SU-DHL-6 (cell line): ENCODE data around the gene WDR88.
"Not testable (repeated sequence)": the region's sequence is repeated elsewhere in the genome, so short reads cannot be mapped to it uniquely, and the experiment has no call there.

Experiments
- H2AFZ ChIP-seq: fragments of 200-600 bp; sonication (generic); 2 replicates; pipeline ENCODE4 v1.6.1; 2014; ENCODE audit warnings: low read depth, mild to moderate bottlenecking, moderate library complexity, mixed read lengths, antibody characterized with exemption, low read length; ENCODE audit not compliant: severe bottlenecking
- H3F3A ChIP-seq: fragments of 200-600 bp; shearing (Covaris generic); 2 replicates; pipeline ENCODE4 v1.6.0; 2016; ENCODE audit warnings: antibody characterized with exemption, mild to moderate bottlenecking; ENCODE audit not compliant: insufficient read depth
- H3K27ac ChIP-seq: fragments of 200-600 bp; sonication (generic); 2 replicates; pipeline ENCODE4 v1.5.1; 2016; ENCODE audit warnings: low read depth, mild to moderate bottlenecking, low read length, moderate library complexity, mixed read lengths
- H3K27me3 ChIP-seq: fragments of 200-600 bp; sonication (generic), shearing (Covaris generic); 2 replicates; pipeline ENCODE4 v1.6.0; 2014; ENCODE audit warnings: mild to moderate bottlenecking, low read length
- H3K36me3 ChIP-seq: fragments of 200-600 bp; sonication (generic); 2 replicates; pipeline ENCODE4 v1.6.1; 2014; ENCODE audit warnings: mild to moderate bottlenecking, low read length, mixed read lengths
- H3K4me2 ChIP-seq: fragments of 300-600, 200-600 bp; shearing (Covaris generic), sonication (generic); 2 replicates; pipeline ENCODE4 v1.6.0; 2014; ENCODE audit warnings: low read length, low read depth, mild to moderate bottlenecking; ENCODE audit not compliant: poor library complexity, severe bottlenecking
- H3K4me3 ChIP-seq: fragments of 200-600 bp; sonication (generic); 2 replicates; pipeline ENCODE4 v1.5.1; 2014; ENCODE audit warnings: antibody characterized with exemption, low read length, mild to moderate bottlenecking, mixed read lengths; ENCODE audit not compliant: insufficient read depth, poor library complexity, severe bottlenecking
- H3K79me2 ChIP-seq: fragments of 200-600 bp; sonication (generic); 2 replicates; pipeline ENCODE4 v1.6.1; 2014; ENCODE audit warnings: mild to moderate bottlenecking, low read length, moderate library complexity; ENCODE audit not compliant: insufficient read depth
- H3K9ac ChIP-seq: fragments of 200-600 bp; sonication (generic); 2 replicates; pipeline ENCODE4 v1.7.0; 2014; ENCODE audit warnings: mild to moderate bottlenecking, low read length
- H3K9me2 ChIP-seq: fragments of 200-600 bp; sonication (generic); replicated peaks from 2 replicates; pipeline ENCODE4 v1.6.1; 2014; ENCODE audit warnings: low read length; ENCODE audit not compliant: insufficient read depth
- H3K9me3 ChIP-seq: fragments of 200-600 bp; sonication (generic); 2 replicates; pipeline ENCODE4 v1.6.1; 2014; ENCODE audit warnings: low read length, mixed read lengths; ENCODE audit not compliant: insufficient read depth
- H4K20me1 ChIP-seq: fragments of 200-600 bp; sonication (generic); 2 replicates; pipeline ENCODE4 v1.6.1; 2014; ENCODE audit warnings: low read depth, mild to moderate bottlenecking, antibody characterized with exemption, low read length, moderate library complexity, mixed read lengths
- CTCF ChIP-seq: fragments of 200-600 bp; sonication (generic); IDR thresholded peaks from one replicate; pipeline ENCODE4 v1.5.1; 2017; ENCODE audit warnings: antibody characterized with exemption, mild to moderate bottlenecking, low read length, moderate library complexity; ENCODE audit not compliant: insufficient read depth, poor library complexity, severe bottlenecking
- EZH2phosphoT487 ChIP-seq: fragments of 200-600 bp; sonication (generic), shearing (Covaris generic); conservative IDR thresholded peaks from 2 replicates; pipeline ENCODE4 v1.6.1; 2018; ENCODE audit warnings: mild to moderate bottlenecking, antibody characterized with exemption, low read length, moderate library complexity, mixed read lengths

WDR88 gene

GRCh38 chr19:33221638-33222037 lies 89.7 kb downstream of the WDR88 start:
- Histone ChIP-seq H3K27ac (no peak overlapping the region), H3K9me3 (no peaks in the 10 kb centered on the region), H3K27me3 (no peaks in the 10 kb centered on the region), H3K36me3 (no peaks in the 10 kb centered on the region), H3K79me2 (no peaks in the 10 kb centered on the region), H3F3A (no peaks in the 10 kb centered on the region), H3K9ac (no peak overlapping the region), H2AFZ (no peak overlapping the region), H3K4me2 (no peak overlapping the region), H4K20me1 (no peaks in the 10 kb centered on the region), H3K4me3 (no peak overlapping the region), H3K9me2 (no peaks in the 10 kb centered on the region)
- TF ChIP-seq CTCF (no peak), EZH2phosphoT487 (no peak)

- H3K4me2 ChIP-seq, H3K79me2 ChIP-seq, H3K9me3 ChIP-seq, H3K4me3 ChIP-seq, H2AFZ ChIP-seq, H3F3A ChIP-seq, H3K36me3 ChIP-seq, H3K9ac ChIP-seq, H4K20me1 ChIP-seq, H3K27me3 ChIP-seq, H3K27ac ChIP-seq, H3K9me2 ChIP-seq: not testable (repeated sequence)
Measured at GRCh38 chr19:33222255-33222654, 90.3 kb downstream of the WDR88 start.

- Histone ChIP-seq H3K9me3 (0 out of 2 replicates have a peak, but pooled peaks cover 7% of the 10 kb centered on the region), H3F3A (no peaks in the 10 kb centered on the region), H3K9ac (no peak overlapping the region), H3K27me3 (no peaks in the 10 kb centered on the region), H3K79me2 (no peaks in the 10 kb centered on the region), H3K36me3 (no peaks in the 10 kb centered on the region), H3K4me2 (no peak overlapping the region), H3K4me3 (no peak overlapping the region), H4K20me1 (no peaks in the 10 kb centered on the region), H3K9me2 (no peaks in the 10 kb centered on the region), H3K27ac (no peak overlapping the region), H2AFZ (no peak overlapping the region)
- TF ChIP-seq CTCF, result no peak
- no peak for TF ChIP-seq EZH2phosphoT487
Measured at GRCh38 chr19:33224694-33225457, 93.0 kb downstream of the WDR88 start.
